ENCODE results near the gene PRKCB. TPM values are rescaled to one million over a fixed set of nuclear protein-coding genes. Genes with fewer than 3 reads are reported as not detected.

PRKCB gene
- total RNA-seq, 4 donors from 2014 or later: 7.0 to 88.3 (median 15.9) TPM

DNA sequence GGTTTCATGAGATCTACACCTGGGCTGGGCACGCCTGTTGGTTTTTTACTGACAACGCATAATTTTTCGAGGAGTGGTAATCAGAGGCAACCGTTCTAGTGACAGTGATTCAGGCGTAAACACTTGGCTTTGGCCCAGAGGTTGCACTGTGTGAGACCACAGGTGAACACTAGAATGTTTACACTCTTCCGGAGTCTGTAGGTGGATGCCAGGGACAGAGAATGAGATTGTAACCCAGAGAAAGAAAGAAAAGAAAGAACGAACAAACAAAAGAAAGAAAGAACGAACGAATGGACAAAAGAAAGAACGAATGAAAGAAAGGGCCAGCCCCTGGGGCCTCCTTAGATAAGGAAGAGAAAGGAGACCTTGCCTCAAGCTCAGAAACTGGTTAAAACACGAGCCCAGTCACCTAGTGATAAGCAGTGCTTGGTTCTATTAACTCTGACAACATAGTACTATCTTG is 113.2 kb downstream of the PRKCB start:
- DNase-seq: peak in 2 of 3 donors; percentile 77 to 84
- Histone ChIP-seq H3K27me3 (no peaks in the 10 kb centered on the region), H3K9me3 (no peaks in the 10 kb centered on the region), H3K36me3 (no peaks in the 10 kb centered on the region), H3K4me3 (no peak overlapping the region), H3K4me1 (peaks cover 0 to 21% (median 5%) of the 10 kb centered on the region in 4 donors), H3K27ac (peak overlapping the region in 3 of 4 donors; percentile 52 to 77 (median 54))
- TF ChIP-seq CTCF (IDR thresholded peaks at IDR 0.05): no peak
- TF ChIP-seq POLR2A (IDR thresholded peaks at IDR 0.05): no peak

GRCh38 chr16:23949630-23950290 is 114.0 kb downstream of the PRKCB start:
- Histone ChIP-seq H3K27me3 (no peaks in the 10 kb centered on the region), H3K4me1 (peaks cover 0 to 21% (median 5%) of the 10 kb centered on the region in 4 donors), H3K9me3 (no peaks in the 10 kb centered on the region), H3K27ac (peak overlapping the region; percentile 52 to 77 (median 58)), H3K4me3 (no peak overlapping the region), H3K36me3 (no peaks in the 10 kb centered on the region)
- no peak for TF ChIP-seq POLR2A (IDR thresholded peaks at IDR 0.05)
- TF ChIP-seq CTCF (IDR thresholded peaks at IDR 0.05): no peak
- peak; percentile 53 to 92 (median 88) for DNase-seq

GRCh38 chr16:23950291-23950894 is 114.6 kb downstream of the PRKCB start:
- no peak for TF ChIP-seq POLR2A (IDR thresholded peaks at IDR 0.05)
- TF ChIP-seq CTCF (IDR thresholded peaks at IDR 0.05): no peak
- H3K27me3 ChIP-seq: no peaks in the 10 kb centered on the region
- peaks cover 0 to 21% (median 5%) of the 10 kb centered on the region in 4 donors for H3K4me1 ChIP-seq
- no peaks in the 10 kb centered on the region for H3K9me3 ChIP-seq
- DNase-seq: no peak
- no peak overlapping the region for H3K4me3 ChIP-seq
- peak overlapping the region; percentile 7 to 77 (median 48) for H3K27ac ChIP-seq
- no peaks in the 10 kb centered on the region for H3K36me3 ChIP-seq

GRCh38 chr16:23950898-23951297 is 115.1 kb downstream of the PRKCB start:
- no peaks in the 10 kb centered on the region for H3K9me3 ChIP-seq
- no peak for DNase-seq
- no peak overlapping the region for H3K4me3 ChIP-seq
- H3K27me3 ChIP-seq: no peaks in the 10 kb centered on the region
- no peaks in the 10 kb centered on the region for H3K36me3 ChIP-seq
- no peak for TF ChIP-seq CTCF (IDR thresholded peaks at IDR 0.05)
- no peak for TF ChIP-seq POLR2A (IDR thresholded peaks at IDR 0.05)
- peak overlapping the region in 1 of 4 donors; percentile 77 for H3K27ac ChIP-seq
- peaks cover 0 to 21% (median 5%) of the 10 kb centered on the region in 4 donors for H3K4me1 ChIP-seq

DNA sequence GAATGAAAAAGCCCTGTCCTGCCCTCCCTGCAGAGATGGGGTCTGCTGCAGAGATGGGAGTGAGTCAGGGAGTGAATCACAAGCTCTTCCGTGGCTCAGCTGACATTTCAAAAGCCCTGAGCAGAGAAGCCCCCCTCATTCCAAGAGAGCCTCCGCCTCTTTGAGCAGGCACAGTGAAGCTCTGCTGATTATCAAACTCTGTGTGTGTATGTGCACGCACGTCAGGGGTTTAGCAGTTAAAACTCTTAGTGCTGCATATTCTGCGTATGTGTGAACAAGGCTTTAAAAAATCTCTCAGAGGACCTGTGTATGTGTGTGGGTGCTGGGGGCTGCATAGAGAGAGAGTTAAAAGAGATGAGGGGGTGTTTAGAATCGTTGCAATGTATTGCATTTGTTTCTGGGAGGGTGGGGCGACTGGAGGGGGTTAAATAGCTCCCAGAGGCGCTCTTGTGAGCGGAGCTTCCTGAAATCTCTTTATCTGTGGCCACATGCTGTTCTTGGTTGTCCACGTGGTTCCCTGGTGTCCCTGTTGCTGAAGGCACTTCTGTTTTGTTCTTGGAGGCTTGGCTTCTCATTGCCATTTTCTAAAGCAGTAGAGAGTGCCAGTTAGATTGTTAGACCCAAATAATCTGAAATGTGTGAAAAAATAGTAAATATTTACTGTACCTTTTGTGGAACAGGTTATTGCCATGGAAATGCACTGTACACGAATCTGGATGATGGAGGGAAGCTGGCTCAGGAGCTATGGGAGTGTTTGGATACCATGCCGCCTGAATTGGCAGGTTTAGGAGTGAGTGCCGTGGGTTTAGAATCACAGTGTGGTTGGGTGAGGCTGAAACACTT is 116.6 kb downstream of the PRKCB start:
- H3K36me3 ChIP-seq: no peaks in the 10 kb centered on the region
- H3K4me3 ChIP-seq: no peak overlapping the region
- H3K9me3 ChIP-seq: no peaks in the 10 kb centered on the region
- TF ChIP-seq CTCF (IDR thresholded peaks at IDR 0.05): no peak
- DNase-seq: peak in 1 of 3 donors; percentile 45
- no peaks in the 10 kb centered on the region for H3K27me3 ChIP-seq
- H3K27ac ChIP-seq: peak overlapping the region in 1 of 4 donors; percentile 22
- H3K4me1 ChIP-seq: peaks cover 0 to 21% (median 5%) of the 10 kb centered on the region in 4 donors
